ENCODE data around the gene NFATC2. TPM values are rescaled to one million over a fixed set of nuclear protein-coding genes. Genes with fewer than 3 reads are reported as not detected.

NFATC2 gene
- total and polyA plus RNA-seq, 2 of the 8 experiments (the other 6 are each of a cell fraction or from before 2014, with no cell fraction given), result 0.27 to 0.91 TPM

GRCh38 chr20:51573576-51574243 is 31.2 kb upstream of the NFATC2 start (continued):
- TF ChIP-seq ZNF274 (IDR thresholded peaks at IDR 0.05; ENCODE audit: borderline replicate concordance, extremely low read depth, low read length), result no peak
- no peak for TF ChIP-seq JUN (IDR thresholded peaks at IDR 0.05; ENCODE audit: low read depth, low read length)
- no peak for TF ChIP-seq FOSL1 (IDR thresholded peaks at IDR 0.05; ENCODE audit: insufficient read depth, low read depth, low read length)
